Activated CD4-positive, CD25-positive, alpha-beta regulatory T cell treated with anti-CD3 and anti-CD28 coated beads, Interleukin-2, amount 50 U/mL, for 24 hours (primary cell): ENCODE results near the gene LYZL2.
"Not testable (repeated sequence)": the region's sequence is repeated elsewhere in the genome, so short reads cannot be mapped to it uniquely, and the experiment has no call there.

Source experiments
- ATAC-seq, 2 donors: fragments of 150-1000 bp; cut with Tn5 transposase; one replicate each; pipeline ENCODE4 v1.10.0; 2021; ENCODE audit warnings: mild to moderate bottlenecking in 1 of 2, moderate library complexity in 1 of 2

LYZL2 gene

GRCh38 chr10:30629653-30630052 is at the start of gene LYZL2:
Gene LYZL2, minus strand, starts transcription at chr10:30629753. Its CDS starts 2,838 bp downstream, at chr10:30626915.
- no peak for ATAC-seq

DNA sequence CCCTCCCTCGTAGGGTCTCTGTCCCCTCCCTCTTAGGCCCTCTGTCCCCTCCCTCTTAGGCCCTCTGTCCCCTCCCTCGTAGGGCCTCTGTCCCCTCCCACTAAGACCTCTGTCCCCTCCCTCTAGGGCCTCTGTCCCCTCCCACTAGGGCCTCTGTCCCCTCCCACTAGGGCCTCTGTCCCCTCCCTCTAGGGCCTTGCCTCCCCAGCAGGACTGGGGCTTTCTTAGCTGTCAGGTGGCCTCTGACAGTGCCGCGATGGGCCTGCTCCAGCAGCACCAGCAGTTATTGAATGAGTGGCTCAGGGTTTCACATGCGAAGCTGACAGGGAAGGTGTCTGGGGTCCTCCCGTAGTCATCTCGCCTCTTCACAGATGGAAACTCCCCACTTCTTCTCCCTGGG is 48.1 kb upstream of the LYZL2 start:
- ATAC-seq, result peak; percentile 30 to 49

DNA sequence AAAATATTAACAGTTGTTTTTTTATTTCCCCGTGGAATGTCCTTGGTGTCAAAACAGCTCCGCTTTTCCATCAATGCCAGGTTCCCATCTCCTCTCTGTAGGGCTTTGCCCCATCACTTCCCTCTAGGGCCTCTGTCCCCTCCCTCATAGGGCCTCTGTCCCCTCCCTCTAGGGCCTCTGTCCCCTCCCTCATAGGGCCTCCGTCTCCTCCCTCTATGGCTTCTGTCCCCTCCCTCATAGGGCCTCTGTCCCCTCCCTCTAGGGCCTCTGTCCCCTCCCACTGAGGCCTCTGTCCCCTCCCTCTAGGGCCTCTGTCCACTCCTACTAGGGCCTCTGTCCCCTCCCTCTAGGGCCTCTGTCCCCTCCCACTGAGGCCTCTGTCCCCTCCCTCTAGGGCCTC is 47.6 kb upstream of the LYZL2 start:
- not testable (repeated sequence) for ATAC-seq

DNA sequence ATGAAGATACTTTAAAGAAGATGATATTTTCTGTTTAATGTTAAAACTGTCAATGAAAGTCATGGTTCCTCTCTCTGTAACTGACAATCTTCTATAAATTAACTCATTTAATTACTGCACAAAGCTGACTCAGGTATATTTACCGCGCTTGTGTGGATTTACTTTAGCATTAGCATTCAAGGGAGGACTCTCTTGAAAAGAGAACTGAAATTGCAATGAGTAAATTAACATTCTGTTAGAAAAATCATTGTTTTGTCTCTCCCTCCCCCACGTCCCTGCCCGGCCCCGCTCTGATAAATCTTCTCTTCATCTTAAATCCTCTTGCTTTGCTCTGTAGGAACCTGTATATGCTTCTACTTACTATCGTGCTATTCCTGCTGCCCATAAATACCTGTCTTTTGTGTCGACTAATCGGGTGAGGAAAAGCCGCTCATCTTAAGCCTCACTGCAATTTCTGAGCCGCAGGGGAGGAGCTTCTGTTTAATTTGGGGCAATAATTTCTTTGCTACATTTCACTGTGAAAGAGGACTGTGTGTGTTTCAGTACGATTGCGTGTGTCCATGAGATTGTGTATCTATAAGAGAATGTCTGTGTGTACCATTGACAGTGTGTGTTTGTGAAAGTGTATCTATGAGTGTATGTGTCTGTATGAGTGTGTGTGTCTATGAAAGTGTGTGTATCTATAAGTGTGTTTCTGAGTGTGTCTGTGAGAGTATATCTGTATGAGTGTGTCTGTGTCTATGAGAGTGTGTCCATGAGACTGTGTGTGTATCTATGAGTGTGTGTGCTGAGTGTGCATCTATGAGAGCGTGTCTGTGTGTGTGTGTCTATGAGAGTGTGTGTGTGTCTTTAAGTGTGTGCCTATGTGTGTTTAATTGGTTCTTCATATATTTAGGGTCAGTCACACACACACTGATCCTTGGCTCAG is 46.5 kb upstream of the LYZL2 start:
- ATAC-seq, result no peak

DNA sequence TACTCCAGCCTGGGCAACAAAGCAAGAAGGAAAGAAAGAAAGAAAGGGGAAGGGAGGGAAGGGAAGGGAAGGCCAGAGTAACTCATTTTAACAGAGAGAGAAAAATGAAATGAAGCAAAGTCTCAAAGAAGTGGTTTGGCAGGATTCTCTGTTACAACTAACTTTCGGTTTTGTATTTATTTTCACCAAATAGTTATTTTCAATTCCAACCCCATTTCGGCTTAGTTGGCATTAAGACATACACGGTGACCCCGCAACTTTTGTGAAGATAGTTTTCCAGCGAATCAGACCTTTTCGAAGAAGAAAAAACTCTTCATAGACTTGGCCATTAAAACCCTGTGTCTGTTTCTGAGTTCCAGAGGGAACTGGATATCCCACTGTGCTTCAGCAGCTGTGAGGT is 45.2 kb upstream of the LYZL2 start:
- no peak for ATAC-seq

DNA sequence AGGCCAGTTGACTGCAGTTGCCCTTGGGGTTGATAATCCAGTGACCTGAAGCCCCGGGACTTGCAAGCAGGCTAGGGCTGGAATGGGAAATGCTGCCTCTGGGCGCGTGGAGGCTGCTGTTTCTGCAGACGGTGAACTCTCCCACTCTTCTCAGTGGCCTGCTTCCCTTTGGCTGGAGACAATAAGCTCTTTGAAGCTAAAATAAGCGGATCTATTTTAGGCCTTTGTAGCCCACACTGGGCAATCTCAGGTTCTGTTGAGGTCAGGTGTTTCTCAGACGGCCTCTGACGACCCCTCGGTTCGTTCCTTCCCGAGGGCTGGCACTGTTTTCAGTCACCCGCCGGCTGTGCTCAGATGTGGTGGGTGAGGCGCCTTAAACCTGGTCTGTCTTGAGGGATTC is 43.7 kb upstream of the LYZL2 start:
- not testable (repeated sequence) for ATAC-seq

DNA sequence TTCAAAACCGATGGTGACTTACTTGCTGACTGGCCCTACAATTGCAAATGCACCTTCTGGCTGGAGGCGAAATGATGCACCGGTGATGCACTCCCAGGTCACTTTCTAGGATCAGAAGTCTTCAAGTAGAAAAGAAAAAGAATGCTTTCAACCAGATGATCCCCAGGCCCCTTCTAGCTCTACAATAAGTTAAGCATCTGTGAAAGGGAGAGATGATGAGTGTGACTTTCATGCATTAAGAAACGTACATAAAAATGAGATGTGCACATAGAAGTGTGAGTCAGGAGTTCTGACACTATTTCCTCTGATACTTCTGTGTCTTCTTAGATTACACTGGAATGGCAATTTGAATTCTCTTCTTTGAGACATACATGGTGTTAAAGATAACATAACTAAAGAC is 42.8 kb upstream of the LYZL2 start:
- peak in 1 of 2 donors; percentile 52 for ATAC-seq

- ATAC-seq, result peak; percentile 45 to 62
Measured at GRCh38 chr10:30671026-30671616, 41.6 kb upstream of the LYZL2 start.

DNA sequence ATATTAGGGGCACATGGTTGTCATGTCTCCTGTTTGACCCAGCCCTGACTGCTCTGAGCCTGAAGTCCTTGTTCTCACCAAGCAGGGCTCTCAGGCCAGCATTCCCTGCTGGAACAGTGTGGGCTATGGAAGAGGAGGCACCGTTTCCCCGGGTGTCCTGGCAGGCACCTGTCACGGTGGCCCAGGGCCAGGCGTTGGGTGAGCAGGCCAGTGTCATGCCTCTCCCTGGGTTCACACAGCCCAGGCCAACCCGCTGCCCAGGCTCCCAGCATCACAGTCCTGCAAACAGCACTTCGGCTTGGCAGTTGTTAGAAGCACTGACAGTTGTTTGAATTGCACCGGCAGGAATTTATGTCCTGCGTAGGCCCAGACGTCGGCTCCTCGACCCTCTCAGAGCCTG is 38.4 kb upstream of the LYZL2 start:
- not testable (repeated sequence) for ATAC-seq

DNA sequence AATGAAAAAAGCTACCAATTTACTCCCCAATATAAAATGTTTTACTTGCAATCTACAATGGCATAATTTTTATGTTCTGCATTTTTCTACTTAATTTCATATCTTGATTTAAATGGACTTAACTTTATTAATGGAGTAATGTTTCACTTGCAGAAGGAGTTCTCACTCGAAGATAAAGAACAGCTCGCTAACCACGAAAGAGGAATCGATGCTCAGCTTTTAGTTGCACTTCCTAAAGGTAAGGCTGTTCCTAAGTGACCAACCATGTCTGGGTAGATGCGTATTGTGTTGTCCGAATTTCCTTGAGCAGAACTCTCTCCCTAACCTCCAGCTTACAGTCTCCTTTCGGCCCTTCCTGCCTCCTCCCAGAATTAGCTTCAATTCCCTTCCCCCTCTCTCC is 33.9 kb upstream of the LYZL2 start:
- not testable (repeated sequence) for ATAC-seq

- ATAC-seq, result no peak
Measured at GRCh38 chr10:30662814-30663213, 33.3 kb upstream of the LYZL2 start.

DNA sequence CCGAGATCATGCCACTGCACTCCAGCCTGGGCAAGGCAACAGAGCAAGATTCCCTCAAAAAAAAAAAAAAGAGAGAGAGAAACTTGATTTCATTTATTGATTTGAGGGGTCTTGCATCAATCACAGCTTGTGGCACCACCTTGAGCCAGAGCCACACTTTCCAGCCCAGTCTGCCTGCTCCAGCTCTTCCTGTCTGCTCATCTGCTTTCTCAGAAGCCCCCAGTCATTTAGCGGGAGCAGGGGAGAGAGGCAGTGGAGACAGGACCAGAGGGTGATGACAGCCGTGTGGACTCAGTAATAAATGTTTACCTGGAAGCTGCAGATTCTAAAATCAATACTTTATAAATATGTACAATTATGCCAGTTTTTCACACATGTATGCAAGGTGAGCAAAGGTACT is 30.8 kb upstream of the LYZL2 start:
- not testable (repeated sequence) for ATAC-seq

- ATAC-seq, result no peak
Measured at GRCh38 chr10:30656233-30656632, 26.7 kb upstream of the LYZL2 start.

DNA sequence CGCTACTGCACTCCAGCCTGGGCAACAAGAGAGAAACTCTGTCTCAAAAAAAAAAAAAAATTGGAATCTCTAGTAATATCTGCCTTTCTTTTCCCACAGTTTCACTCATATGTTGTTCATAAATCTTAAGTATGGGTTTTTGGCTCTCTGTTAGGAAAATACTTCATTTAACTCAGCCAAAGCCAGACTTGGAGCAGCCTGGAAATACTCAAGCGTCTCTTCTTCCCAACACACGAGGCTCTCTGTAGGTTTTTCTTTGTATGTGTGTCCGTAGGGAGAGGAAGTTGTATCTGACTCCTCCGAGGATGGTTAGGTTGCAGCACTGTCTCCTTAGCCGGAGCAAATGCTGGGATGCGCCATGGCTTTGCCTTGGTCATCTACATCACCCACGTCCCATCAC is 25.4 kb upstream of the LYZL2 start:
- ATAC-seq, result not testable (repeated sequence)

- ATAC-seq, result peak; percentile 17 to 45
Measured at GRCh38 chr10:30651470-30652397, 22.2 kb upstream of the LYZL2 start.

GRCh38 chr10:30647089-30647488 is 17.5 kb upstream of the LYZL2 start:
- ATAC-seq, result no peak

- no peak for ATAC-seq
Measured at GRCh38 chr10:30645340-30645827, 15.8 kb upstream of the LYZL2 start.

GRCh38 chr10:30644408-30644861 is 14.9 kb upstream of the LYZL2 start:
- ATAC-seq, result not testable (repeated sequence)

GRCh38 chr10:30643557-30644199 is 14.1 kb upstream of the LYZL2 start:
- not testable (repeated sequence) for ATAC-seq

DNA sequence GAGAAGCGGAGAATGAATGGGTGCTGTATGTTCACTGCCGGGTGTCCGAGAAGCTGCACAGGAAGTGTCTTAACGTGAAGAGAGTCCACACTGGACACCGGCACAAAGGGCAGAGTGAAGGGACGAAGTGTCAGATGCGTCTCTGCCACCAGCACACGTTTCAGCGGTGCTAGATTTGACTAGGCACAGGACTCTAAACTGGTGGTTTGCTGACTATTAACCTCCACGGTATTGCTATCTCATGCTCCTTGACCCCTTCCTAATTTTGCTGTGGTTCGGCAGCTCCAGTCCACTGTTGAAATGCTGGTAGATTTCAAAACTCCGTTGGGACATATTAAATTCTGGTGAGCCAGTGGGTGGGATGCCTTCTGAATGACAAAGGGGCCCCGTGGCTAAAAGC is 13.3 kb upstream of the LYZL2 start:
- ATAC-seq, result not testable (repeated sequence)

GRCh38 chr10:30639946-30640786 is 10.6 kb upstream of the LYZL2 start:
- peak in 1 of 2 donors; percentile 42 for ATAC-seq
